HEK293 (cell line): ENCODE data around the gene FAM221A.
A peak's percentile ranks its signal among the peaks of the same experiment; 100 is the strongest.

Source experiments
- HOXD13 ChIP-seq: sonication (generic); formaldehyde crosslinking; IDR thresholded peaks from 2 replicates; pipeline ENCODE4 v1.8.0; 2022; ENCODE audit warnings: missing genetic modification reagents, borderline replicate concordance
- IKZF3 ChIP-seq: fragments of 450-650 bp; IDR thresholded peaks from 2 replicates; pipeline ENCODE4 v1.5.0; 2018; ENCODE audit warnings: missing biosample characterization, mild to moderate bottlenecking, missing genetic modification characterization, moderate library complexity
- MYNN ChIP-seq: fragments of 450-650 bp; formaldehyde crosslinking; IDR thresholded peaks from 2 replicates; pipeline ENCODE4 v1.5.1; 2016; ENCODE audit warnings: missing biosample characterization, missing genetic modification characterization, borderline replicate concordance
- RBAK ChIP-seq: fragments of 450-650 bp; formaldehyde crosslinking; IDR thresholded peaks from 2 replicates; pipeline ENCODE4 v1.5.1; 2016; ENCODE audit warnings: missing biosample characterization, missing genetic modification characterization
- SP2 ChIP-seq: fragments of 450-650 bp; formaldehyde crosslinking; IDR thresholded peaks from 2 replicates; pipeline ENCODE4 v1.5.1; 2016; ENCODE audit warnings: missing biosample characterization, missing genetic modification characterization
- ZEB2 ChIP-seq: fragments of 450-650 bp; formaldehyde crosslinking; IDR thresholded peaks from 2 replicates; pipeline ENCODE4 v1.5.1; 2016; ENCODE audit warnings: missing biosample characterization, missing genetic modification characterization
- ZNF132 ChIP-seq: fragments of 450-650 bp; formaldehyde crosslinking; IDR thresholded peaks from 2 replicates; pipeline ENCODE4 v1.5.1; 2017; ENCODE audit warnings: missing biosample characterization, missing genetic modification characterization, borderline replicate concordance
- ZNF19 ChIP-seq: fragments of 450-650 bp; formaldehyde crosslinking; IDR thresholded peaks from 2 replicates; pipeline ENCODE4; 2016; ENCODE audit warnings: missing biosample characterization, missing genetic modification characterization, low read depth
- ZNF248 ChIP-seq: fragments of 450-650 bp; formaldehyde crosslinking; IDR thresholded peaks from 2 replicates; pipeline ENCODE4 v1.5.1; 2017; ENCODE audit warnings: missing biosample characterization, missing genetic modification characterization
- ZNF366 ChIP-seq: fragments of 450-650 bp; formaldehyde crosslinking; conservative IDR thresholded peaks from 2 replicates; pipeline ENCODE4 v1.5.1; 2016; ENCODE audit warnings: missing biosample characterization, missing genetic modification characterization
- ZNF501 ChIP-seq: fragments of 450-650 bp; formaldehyde crosslinking; IDR thresholded peaks from 2 replicates; pipeline ENCODE4 v1.5.1; 2016; ENCODE audit warnings: missing biosample characterization, missing genetic modification characterization
- ZNF555 ChIP-seq: fragments of 450-650 bp; formaldehyde crosslinking; conservative IDR thresholded peaks from 2 replicates; pipeline ENCODE4 v1.5.1; 2017; ENCODE audit warnings: missing biosample characterization, mild to moderate bottlenecking, missing genetic modification characterization, inconsistent platforms
- ZNF610 ChIP-seq: fragments of 450-650 bp; formaldehyde crosslinking; IDR thresholded peaks from 2 replicates; pipeline ENCODE4 v1.5.1; 2016; ENCODE audit warnings: missing biosample characterization, missing genetic modification characterization, borderline replicate concordance
- ZNF654 ChIP-seq: fragments of 450-650 bp; formaldehyde crosslinking; IDR thresholded peaks from 2 replicates; pipeline ENCODE4 v1.5.1; 2016; ENCODE audit warnings: low read depth, missing biosample characterization, missing genetic modification characterization
- ZNF670 ChIP-seq: fragments of 450-650 bp; formaldehyde crosslinking; IDR thresholded peaks from 2 replicates; pipeline ENCODE4 v1.5.1; 2016; ENCODE audit warnings: missing biosample characterization, missing genetic modification characterization, low read depth
- TF ChIP-seq, protein P1 (sequence below): fragments of 450-650 bp; formaldehyde crosslinking; IDR thresholded peaks from 2 replicates; pipeline ENCODE4 v1.5.1; 2016; ENCODE audit warnings: missing biosample characterization, missing genetic modification characterization
- TF ChIP-seq, protein P2 (sequence below): fragments of 450-650 bp; formaldehyde crosslinking; IDR thresholded peaks from 2 replicates; pipeline ENCODE4 v1.5.1; 2016; ENCODE audit warnings: missing biosample characterization, missing genetic modification characterization
- TF ChIP-seq, protein P3 (sequence below): fragments of 450-650 bp; formaldehyde crosslinking; IDR thresholded peaks from 2 replicates; pipeline ENCODE4 v1.5.1; 2016; ENCODE audit warnings: missing biosample characterization, missing genetic modification characterization, borderline replicate concordance
- TF ChIP-seq, protein P4 (sequence below): fragments of 450-650 bp; formaldehyde crosslinking; IDR thresholded peaks from 2 replicates; pipeline ENCODE4 v1.5.1; 2016; ENCODE audit warnings: missing biosample characterization, missing genetic modification characterization
- TF ChIP-seq, protein P5 (sequence below): fragments of 450-650 bp; formaldehyde crosslinking; IDR thresholded peaks from 2 replicates; pipeline ENCODE4 v1.5.1; 2016; ENCODE audit warnings: missing biosample characterization, missing genetic modification characterization
- TF ChIP-seq, protein P6 (sequence below): fragments of 450-650 bp; formaldehyde crosslinking; IDR thresholded peaks from 2 replicates; pipeline ENCODE4 v1.5.1; 2017; ENCODE audit warnings: missing biosample characterization, missing genetic modification characterization
- TF ChIP-seq, protein P7 (sequence below): IDR thresholded peaks from 2 replicates; pipeline ENCODE4 v1.6.1; 2011; ENCODE audit warnings: mild to moderate bottlenecking, low read depth, low read length, borderline replicate concordance

FAM221A gene

DNA sequence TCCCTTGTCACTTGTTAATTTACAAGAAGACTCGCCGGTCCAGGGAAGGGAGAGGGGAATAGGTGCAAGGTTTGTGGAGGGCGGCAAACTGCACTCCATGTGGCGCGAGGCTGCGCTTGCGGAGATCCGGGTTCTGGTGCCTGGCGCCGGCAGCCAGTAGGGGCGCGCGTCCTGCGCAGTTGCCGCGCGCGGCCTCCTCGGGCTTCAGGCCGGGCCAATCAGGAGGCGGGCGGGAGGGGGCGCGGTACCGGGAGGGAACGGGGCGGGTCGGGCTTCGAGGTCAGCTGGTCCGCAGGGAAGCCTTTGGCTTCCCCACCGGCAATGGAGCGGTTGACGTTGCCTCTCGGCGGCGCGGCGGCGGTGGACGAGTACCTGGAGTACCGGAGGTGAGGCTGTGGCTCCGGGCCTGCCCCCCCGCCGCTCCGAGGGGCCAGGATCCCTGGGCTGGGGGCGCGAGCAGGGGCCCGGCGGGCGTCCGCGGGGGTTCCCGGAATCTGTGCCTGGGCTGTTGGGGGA, at the start of gene FAM221A (continued):
- TF ChIP-seq ZNF610 (tag by site-specific recombination) (no peak), ZNF248 (no peak), MYNN (tag by site-specific recombination) (no peak), ZNF132 (no peak), ZNF19 (tag by site-specific recombination) (no peak), ZNF654 (tag by site-specific recombination) (no peak), ZNF501 (tag by site-specific recombination) (no peak), ZNF555 (no peak), ZEB2 (tag by site-specific recombination) (no peak), RBAK (tag by site-specific recombination) (no peak), ZNF366 (tag by site-specific recombination) (no peak), IKZF3 (tag by site-specific recombination) (no peak), HOXD13 (CRISPR knock-in tag) (no peak), ZNF670 (tag by site-specific recombination) (no peak), SP2 (tag by site-specific recombination) (peak; percentile 73)
- TF ChIP-seq, protein P1, sequence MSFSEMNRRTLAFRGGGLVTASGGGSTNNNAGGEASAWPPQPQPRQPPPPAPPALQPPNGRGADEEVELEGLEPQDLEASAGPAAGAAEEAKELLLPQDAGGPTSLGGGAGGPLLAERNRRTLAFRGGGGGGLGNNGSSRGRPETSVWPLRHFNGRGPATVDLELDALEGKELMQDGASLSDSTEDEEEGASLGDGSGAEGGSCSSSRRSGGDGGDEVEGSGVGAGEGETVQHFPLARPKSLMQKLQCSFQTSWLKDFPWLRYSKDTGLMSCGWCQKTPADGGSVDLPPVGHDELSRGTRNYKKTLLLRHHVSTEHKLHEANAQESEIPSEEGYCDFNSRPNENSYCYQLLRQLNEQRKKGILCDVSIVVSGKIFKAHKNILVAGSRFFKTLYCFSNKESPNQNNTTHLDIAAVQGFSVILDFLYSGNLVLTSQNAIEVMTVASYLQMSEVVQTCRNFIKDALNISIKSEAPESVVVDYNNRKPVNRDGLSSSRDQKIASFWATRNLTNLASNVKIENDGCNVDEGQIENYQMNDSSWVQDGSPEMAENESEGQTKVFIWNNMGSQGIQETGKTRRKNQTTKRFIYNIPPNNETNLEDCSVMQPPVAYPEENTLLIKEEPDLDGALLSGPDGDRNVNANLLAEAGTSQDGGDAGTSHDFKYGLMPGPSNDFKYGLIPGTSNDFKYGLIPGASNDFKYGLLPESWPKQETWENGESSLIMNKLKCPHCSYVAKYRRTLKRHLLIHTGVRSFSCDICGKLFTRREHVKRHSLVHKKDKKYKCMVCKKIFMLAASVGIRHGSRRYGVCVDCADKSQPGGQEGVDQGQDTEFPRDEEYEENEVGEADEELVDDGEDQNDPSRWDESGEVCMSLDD: no peak
- TF ChIP-seq, protein P2, sequence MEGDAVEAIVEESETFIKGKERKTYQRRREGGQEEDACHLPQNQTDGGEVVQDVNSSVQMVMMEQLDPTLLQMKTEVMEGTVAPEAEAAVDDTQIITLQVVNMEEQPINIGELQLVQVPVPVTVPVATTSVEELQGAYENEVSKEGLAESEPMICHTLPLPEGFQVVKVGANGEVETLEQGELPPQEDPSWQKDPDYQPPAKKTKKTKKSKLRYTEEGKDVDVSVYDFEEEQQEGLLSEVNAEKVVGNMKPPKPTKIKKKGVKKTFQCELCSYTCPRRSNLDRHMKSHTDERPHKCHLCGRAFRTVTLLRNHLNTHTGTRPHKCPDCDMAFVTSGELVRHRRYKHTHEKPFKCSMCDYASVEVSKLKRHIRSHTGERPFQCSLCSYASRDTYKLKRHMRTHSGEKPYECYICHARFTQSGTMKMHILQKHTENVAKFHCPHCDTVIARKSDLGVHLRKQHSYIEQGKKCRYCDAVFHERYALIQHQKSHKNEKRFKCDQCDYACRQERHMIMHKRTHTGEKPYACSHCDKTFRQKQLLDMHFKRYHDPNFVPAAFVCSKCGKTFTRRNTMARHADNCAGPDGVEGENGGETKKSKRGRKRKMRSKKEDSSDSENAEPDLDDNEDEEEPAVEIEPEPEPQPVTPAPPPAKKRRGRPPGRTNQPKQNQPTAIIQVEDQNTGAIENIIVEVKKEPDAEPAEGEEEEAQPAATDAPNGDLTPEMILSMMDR (tag by site-specific recombination): peak; percentile 83
- TF ChIP-seq, protein P3, sequence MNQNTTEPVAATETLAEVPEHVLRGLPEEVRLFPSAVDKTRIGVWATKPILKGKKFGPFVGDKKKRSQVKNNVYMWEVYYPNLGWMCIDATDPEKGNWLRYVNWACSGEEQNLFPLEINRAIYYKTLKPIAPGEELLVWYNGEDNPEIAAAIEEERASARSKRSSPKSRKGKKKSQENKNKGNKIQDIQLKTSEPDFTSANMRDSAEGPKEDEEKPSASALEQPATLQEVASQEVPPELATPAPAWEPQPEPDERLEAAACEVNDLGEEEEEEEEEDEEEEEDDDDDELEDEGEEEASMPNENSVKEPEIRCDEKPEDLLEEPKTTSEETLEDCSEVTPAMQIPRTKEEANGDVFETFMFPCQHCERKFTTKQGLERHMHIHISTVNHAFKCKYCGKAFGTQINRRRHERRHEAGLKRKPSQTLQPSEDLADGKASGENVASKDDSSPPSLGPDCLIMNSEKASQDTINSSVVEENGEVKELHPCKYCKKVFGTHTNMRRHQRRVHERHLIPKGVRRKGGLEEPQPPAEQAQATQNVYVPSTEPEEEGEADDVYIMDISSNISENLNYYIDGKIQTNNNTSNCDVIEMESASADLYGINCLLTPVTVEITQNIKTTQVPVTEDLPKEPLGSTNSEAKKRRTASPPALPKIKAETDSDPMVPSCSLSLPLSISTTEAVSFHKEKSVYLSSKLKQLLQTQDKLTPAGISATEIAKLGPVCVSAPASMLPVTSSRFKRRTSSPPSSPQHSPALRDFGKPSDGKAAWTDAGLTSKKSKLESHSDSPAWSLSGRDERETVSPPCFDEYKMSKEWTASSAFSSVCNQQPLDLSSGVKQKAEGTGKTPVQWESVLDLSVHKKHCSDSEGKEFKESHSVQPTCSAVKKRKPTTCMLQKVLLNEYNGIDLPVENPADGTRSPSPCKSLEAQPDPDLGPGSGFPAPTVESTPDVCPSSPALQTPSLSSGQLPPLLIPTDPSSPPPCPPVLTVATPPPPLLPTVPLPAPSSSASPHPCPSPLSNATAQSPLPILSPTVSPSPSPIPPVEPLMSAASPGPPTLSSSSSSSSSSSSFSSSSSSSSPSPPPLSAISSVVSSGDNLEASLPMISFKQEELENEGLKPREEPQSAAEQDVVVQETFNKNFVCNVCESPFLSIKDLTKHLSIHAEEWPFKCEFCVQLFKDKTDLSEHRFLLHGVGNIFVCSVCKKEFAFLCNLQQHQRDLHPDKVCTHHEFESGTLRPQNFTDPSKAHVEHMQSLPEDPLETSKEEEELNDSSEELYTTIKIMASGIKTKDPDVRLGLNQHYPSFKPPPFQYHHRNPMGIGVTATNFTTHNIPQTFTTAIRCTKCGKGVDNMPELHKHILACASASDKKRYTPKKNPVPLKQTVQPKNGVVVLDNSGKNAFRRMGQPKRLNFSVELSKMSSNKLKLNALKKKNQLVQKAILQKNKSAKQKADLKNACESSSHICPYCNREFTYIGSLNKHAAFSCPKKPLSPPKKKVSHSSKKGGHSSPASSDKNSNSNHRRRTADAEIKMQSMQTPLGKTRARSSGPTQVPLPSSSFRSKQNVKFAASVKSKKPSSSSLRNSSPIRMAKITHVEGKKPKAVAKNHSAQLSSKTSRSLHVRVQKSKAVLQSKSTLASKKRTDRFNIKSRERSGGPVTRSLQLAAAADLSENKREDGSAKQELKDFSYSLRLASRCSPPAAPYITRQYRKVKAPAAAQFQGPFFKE: no peak
- TF ChIP-seq, protein P4, sequence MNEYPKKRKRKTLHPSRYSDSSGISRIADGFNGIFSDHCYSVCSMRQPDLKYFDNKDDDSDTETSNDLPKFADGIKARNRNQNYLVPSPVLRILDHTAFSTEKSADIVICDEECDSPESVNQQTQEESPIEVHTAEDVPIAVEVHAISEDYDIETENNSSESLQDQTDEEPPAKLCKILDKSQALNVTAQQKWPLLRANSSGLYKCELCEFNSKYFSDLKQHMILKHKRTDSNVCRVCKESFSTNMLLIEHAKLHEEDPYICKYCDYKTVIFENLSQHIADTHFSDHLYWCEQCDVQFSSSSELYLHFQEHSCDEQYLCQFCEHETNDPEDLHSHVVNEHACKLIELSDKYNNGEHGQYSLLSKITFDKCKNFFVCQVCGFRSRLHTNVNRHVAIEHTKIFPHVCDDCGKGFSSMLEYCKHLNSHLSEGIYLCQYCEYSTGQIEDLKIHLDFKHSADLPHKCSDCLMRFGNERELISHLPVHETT (tag by site-specific recombination): no peak
- TF ChIP-seq, protein P5, sequence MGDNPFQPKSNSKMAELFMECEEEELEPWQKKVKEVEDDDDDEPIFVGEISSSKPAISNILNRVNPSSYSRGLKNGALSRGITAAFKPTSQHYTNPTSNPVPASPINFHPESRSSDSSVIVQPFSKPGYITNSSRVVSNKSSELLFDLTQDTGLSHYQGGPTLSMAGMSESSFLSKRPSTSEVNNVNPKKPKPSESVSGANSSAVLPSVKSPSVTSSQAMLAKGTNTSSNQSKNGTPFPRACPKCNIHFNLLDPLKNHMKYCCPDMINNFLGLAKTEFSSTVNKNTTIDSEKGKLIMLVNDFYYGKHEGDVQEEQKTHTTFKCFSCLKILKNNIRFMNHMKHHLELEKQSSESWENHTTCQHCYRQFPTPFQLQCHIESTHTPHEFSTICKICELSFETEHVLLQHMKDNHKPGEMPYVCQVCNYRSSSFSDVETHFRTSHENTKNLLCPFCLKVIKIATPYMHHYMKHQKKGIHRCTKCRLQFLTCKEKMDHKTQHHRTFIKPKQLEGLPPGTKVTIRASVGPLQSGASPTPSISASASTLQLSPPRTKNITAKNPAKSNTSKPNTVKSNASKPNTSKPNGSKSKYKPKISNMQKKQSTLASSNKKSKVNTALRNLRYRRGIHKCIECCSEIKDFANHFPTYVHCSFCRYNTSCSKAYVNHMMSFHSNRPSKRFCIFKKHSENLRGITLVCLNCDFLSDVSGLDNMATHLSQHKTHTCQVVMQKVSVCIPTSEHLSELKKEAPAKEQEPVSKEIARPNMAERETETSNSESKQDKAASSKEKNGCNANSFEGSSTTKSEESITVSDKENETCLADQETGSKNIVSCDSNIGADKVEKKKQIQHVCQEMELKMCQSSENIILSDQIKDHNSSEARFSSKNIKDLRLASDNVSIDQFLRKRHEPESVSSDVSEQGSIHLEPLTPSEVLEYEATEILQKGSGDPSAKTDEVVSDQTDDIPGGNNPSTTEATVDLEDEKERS: no peak
- TF ChIP-seq, protein P6, sequence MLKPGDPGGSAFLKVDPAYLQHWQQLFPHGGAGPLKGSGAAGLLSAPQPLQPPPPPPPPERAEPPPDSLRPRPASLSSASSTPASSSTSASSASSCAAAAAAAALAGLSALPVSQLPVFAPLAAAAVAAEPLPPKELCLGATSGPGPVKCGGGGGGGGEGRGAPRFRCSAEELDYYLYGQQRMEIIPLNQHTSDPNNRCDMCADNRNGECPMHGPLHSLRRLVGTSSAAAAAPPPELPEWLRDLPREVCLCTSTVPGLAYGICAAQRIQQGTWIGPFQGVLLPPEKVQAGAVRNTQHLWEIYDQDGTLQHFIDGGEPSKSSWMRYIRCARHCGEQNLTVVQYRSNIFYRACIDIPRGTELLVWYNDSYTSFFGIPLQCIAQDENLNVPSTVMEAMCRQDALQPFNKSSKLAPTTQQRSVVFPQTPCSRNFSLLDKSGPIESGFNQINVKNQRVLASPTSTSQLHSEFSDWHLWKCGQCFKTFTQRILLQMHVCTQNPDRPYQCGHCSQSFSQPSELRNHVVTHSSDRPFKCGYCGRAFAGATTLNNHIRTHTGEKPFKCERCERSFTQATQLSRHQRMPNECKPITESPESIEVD (tag by site-specific recombination): no peak
- TF ChIP-seq, protein P7, sequence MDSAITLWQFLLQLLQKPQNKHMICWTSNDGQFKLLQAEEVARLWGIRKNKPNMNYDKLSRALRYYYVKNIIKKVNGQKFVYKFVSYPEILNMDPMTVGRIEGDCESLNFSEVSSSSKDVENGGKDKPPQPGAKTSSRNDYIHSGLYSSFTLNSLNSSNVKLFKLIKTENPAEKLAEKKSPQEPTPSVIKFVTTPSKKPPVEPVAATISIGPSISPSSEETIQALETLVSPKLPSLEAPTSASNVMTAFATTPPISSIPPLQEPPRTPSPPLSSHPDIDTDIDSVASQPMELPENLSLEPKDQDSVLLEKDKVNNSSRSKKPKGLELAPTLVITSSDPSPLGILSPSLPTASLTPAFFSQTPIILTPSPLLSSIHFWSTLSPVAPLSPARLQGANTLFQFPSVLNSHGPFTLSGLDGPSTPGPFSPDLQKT: no peak
